Measurements from ENCODE around the gene STING1. TPM values are rescaled to one million over a fixed set of nuclear protein-coding genes. Genes with fewer than 3 reads are reported as not detected.
"Not testable (repeated sequence)": the region's sequence is repeated elsewhere in the genome, so short reads cannot be mapped to it uniquely, and the experiment has no call there.

The STING1 gene
- total and polyA plus RNA-seq, 2 of the 13 experiments (the other 11 are each of a cell fraction or from before 2014, with no cell fraction given): 1.3 to 4.4 TPM

GRCh38 chr5:139513434-139513833 is 30.9 kb upstream of the STING1 start (continued):
- TF ChIP-seq RCOR2 (CRISPR knock-in tag; IDR thresholded peaks at IDR 0.05) (peak; percentile 48; the same call in 1 of the 2 replicates), USF2 (IDR thresholded peaks at IDR 0.05; ENCODE audit: low read depth, low read length) (peak; percentile 54; the same call in 1 of the 2 replicates), ZFX (CRISPR knock-in tag; IDR thresholded peaks at IDR 0.05; ENCODE audit: low read depth) (peak; percentile 67), ZNF687 (CRISPR knock-in tag; IDR thresholded peaks at IDR 0.05) (peak; percentile 55), MEIS2 (CRISPR knock-in tag; IDR thresholded peaks at IDR 0.05) (peak; percentile 60; the same call in 1 of the 2 replicates), SMC3 (IDR thresholded peaks at IDR 0.05; ENCODE audit: low read length) (peak; percentile 93), KAT8 (CRISPR knock-in tag; IDR thresholded peaks at IDR 0.05) (0 out of 2 replicates have a peak, but pooled peaks have one; percentile 26), ZMYM4 (CRISPR knock-in tag; IDR thresholded peaks at IDR 0.05) (0 out of 2 replicates have a peak, but pooled peaks have one; percentile 22), NONO (CRISPR knock-in tag; conservative IDR thresholded peaks at IDR 0.05) (peak; percentile 61; the same call in 1 of the 2 replicates), ZSCAN31 (CRISPR knock-in tag; IDR thresholded peaks at IDR 0.05; ENCODE audit: low read depth) (peak; percentile 50; the same call in 1 of the 2 replicates), MAX (IDR thresholded peaks at IDR 0.05) (peak; percentile 74), CTCF (CRISPR knock-in tag; IDR thresholded peaks at IDR 0.05) (peak; percentile 94), ZNF441 (CRISPR knock-in tag; IDR thresholded peaks at IDR 0.05; ENCODE audit: borderline replicate concordance) (0 out of 2 replicates have a peak, but pooled peaks have one; percentile 34), BORCS8-MEF2B (CRISPR knock-in tag; IDR thresholded peaks at IDR 0.05) (peak; percentile 46; the same call in 1 of the 2 replicates), NR2F6 (CRISPR knock-in tag; IDR thresholded peaks at IDR 0.05) (peak; percentile 13; the same call in 1 of the 2 replicates), TFE3 (CRISPR knock-in tag; IDR thresholded peaks at IDR 0.05) (peak; percentile 65), NFATC3 (CRISPR knock-in tag; IDR thresholded peaks at IDR 0.05) (0 out of 2 replicates have a peak, but pooled peaks have one; percentile 22), MYC (CRISPR knock-in tag; IDR thresholded peaks at IDR 0.05; ENCODE audit: borderline replicate concordance) (peak; percentile 84; the same call in 1 of the 2 replicates), THAP11 (CRISPR knock-in tag; IDR thresholded peaks at IDR 0.05) (peak; percentile 51; the same call in 1 of the 2 replicates)
- not testable (repeated sequence) for TF ChIP-seq USF2 (CRISPR knock-in tag; IDR thresholded peaks at IDR 0.05; ENCODE audit: borderline replicate concordance); NONO (IDR thresholded peaks at IDR 0.05); NR2F6 (IDR thresholded peaks at IDR 0.05)

Data from HepG2 (cell line).